ENCODE results near the gene PCBP3. TPM values are rescaled to one million over a fixed set of nuclear protein-coding genes. Genes with fewer than 3 reads are reported as not detected.
A peak's percentile ranks its signal among the peaks of the same experiment; 100 is the strongest.

PCBP3 gene
- total RNA-seq, 2 experiments from 2014 or later: 3.4 to 3.8 TPM

DNA sequence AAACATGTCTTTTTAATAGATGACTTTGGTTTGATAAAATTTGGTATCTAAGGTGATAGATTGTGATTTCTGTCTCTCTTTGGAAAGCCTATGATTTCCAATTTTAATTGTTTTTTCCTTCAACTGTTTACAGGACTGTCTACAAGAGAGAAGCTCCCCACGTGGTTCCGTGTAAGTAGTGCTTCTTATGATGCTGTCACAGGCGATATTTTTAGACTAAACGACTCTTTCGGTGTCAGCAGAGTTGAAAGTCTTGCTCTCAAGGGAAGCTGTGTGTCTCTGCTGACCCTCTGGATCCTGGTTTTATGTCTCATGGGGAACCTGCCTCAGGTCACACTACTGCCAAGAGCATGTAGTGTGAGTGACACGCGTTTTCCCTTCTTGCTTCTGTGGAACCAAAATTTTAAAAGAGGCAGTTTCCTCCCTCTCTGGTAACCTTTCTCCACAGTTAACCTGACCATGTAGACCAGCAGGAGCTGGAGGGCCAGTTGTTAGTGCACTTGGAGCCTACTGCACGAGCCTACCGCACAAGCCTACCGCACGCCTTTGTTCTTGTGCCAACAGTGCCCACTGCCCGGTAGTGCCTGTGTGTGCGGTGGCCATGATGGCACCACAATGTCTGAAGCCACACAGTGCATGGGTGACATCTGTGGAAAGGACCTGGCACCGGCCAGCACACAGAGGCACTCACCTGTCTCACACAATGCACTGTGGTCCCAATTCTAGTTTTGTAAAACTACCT, 91.9 kb downstream of the PCBP3 start:
- H3K4me3 ChIP-seq (ENCODE audit: low read length): no peak overlapping the region
- H3K4me1 Mint-ChIP-seq (ENCODE audit: low read depth): peaks cover 5% of the 10 kb centered on the region
- no peaks in the 10 kb centered on the region for H3K36me3 ChIP-seq (ENCODE audit: insufficient read depth, low read length)
- peaks cover 12% of the 10 kb centered on the region for H3K36me3 Mint-ChIP-seq (ENCODE audit: low read depth)
- intact Hi-C loops (cut with DNase I, micrococcal nuclease): no loop called here
- no peaks in the 10 kb centered on the region for H3K27me3 ChIP-seq (ENCODE audit: control insufficient read depth in 1 of 2, insufficient read depth in 2 of 2, low read length in 2 of 2)
- POLR2A ChIA-PET: no interaction called here
- H3K4me1 ChIP-seq (ENCODE audit: insufficient read depth, low read length): peaks cover 4% of the 10 kb centered on the region
- no peak overlapping the region for H3K27ac Mint-ChIP-seq
- no peak for TF ChIP-seq CTCF (IDR thresholded peaks at IDR 0.05)
- H3K27ac ChIP-seq (ENCODE audit: low read depth in 1 of 2, low read length in 2 of 2): no peak overlapping the region
- H3K9me3 Mint-ChIP-seq: peaks cover 4% of the 10 kb centered on the region
- DNase-seq: no peak
- no peak overlapping the region for H3K4me3 Mint-ChIP-seq
- CTCF ChIA-PET: no interaction called here
- ATAC-seq (ENCODE audit: poor library complexity): no peak
- no peaks in the 10 kb centered on the region for H3K27me3 Mint-ChIP-seq
- H3K9me3 ChIP-seq (ENCODE audit: control insufficient read depth in 1 of 2, insufficient read depth in 1 of 2, low read length in 2 of 2): no peaks in the 10 kb centered on the region

GRCh38 chr21:45736042-45736689, 92.6 kb downstream of the PCBP3 start:
- peak overlapping the region; percentile 45 for H3K27ac Mint-ChIP-seq

More at GRCh38 chr21:45736042-45736689, 92.6 kb downstream of the PCBP3 start:
- no peak for ATAC-seq (ENCODE audit: poor library complexity)
- H3K4me3 ChIP-seq (ENCODE audit: low read length): no peak overlapping the region
- H3K4me3 Mint-ChIP-seq: no peak overlapping the region
- peaks cover 4% of the 10 kb centered on the region for H3K4me1 ChIP-seq (ENCODE audit: insufficient read depth, low read length)
- DNase-seq: no peak
- peaks cover 10% of the 10 kb centered on the region for H3K36me3 Mint-ChIP-seq (ENCODE audit: low read depth)
- TF ChIP-seq CTCF (IDR thresholded peaks at IDR 0.05): no peak
- H3K4me1 Mint-ChIP-seq (ENCODE audit: low read depth): peaks cover 5% of the 10 kb centered on the region
- intact Hi-C loops (cut with DNase I, micrococcal nuclease): no loop called here
- no peaks in the 10 kb centered on the region for H3K27me3 Mint-ChIP-seq
- ChIA-PET CTCF (no interaction called here), POLR2A (no interaction called here)
- no peaks in the 10 kb centered on the region for H3K9me3 ChIP-seq (ENCODE audit: control insufficient read depth in 1 of 2, insufficient read depth in 1 of 2, low read length in 2 of 2)
- no peaks in the 10 kb centered on the region for H3K27me3 ChIP-seq (ENCODE audit: control insufficient read depth in 1 of 2, insufficient read depth in 2 of 2, low read length in 2 of 2)
- no peaks in the 10 kb centered on the region for H3K36me3 ChIP-seq (ENCODE audit: insufficient read depth, low read length)
- no peak overlapping the region for H3K27ac ChIP-seq (ENCODE audit: low read depth in 1 of 2, low read length in 2 of 2)
- peaks cover 4% of the 10 kb centered on the region for H3K9me3 Mint-ChIP-seq

Measured in CD4-positive, alpha-beta T cell (primary cell).